NOMO-1 treated with DMSO at 0.1 percent for 48 hours (cell line): ENCODE data around the gene BCAT1.
A peak's percentile ranks its signal among the peaks of the same experiment; 100 is the strongest.
"Not testable (repeated sequence)": the region's sequence is repeated elsewhere in the genome, so short reads cannot be mapped to it uniquely, and the experiment has no call there.

Experiments used
- DNase-seq: peaks from one replicate; lab custom pipeline; 2025; ENCODE audit not compliant: unreplicated experiment; lab: John Stamatoyannopoulos, UW

The BCAT1 gene

GRCh38 chr12:24820872-24821271, 128.0 kb downstream of the BCAT1 start:
- no peak for DNase-seq

GRCh38 chr12:24818351-24818750, 130.6 kb downstream of the BCAT1 start:
- DNase-seq, result no peak

- DNase-seq, result no peak
Measured at GRCh38 chr12:24815114-24815423, 133.8 kb downstream of the BCAT1 start.

- DNase-seq, result peak; percentile 90
Measured at GRCh38 chr12:24814379-24815113, 134.4 kb downstream of the BCAT1 start.

GRCh38 chr12:24810378-24810777, 138.5 kb downstream of the BCAT1 start:
- DNase-seq, result no peak

GRCh38 chr12:24809306-24809705, 139.6 kb downstream of the BCAT1 start:
- DNase-seq, result not testable (repeated sequence)

GRCh38 chr12:24808651-24809050, 140.2 kb downstream of the BCAT1 start:
- no peak for DNase-seq

GRCh38 chr12:24806386-24806785, 142.5 kb downstream of the BCAT1 start:
- DNase-seq, result no peak

GRCh38 chr12:24803430-24804245, 145.3 kb downstream of the BCAT1 start:
- peak; percentile 94 for DNase-seq

- DNase-seq, result peak; percentile 59
Measured at GRCh38 chr12:24798335-24798734, 150.6 kb downstream of the BCAT1 start.

- DNase-seq, result no peak
Measured at GRCh38 chr12:24797901-24798300, 151.0 kb downstream of the BCAT1 start.

GRCh38 chr12:24796876-24797275, 152.0 kb downstream of the BCAT1 start:
- DNase-seq, result no peak

- DNase-seq, result no peak
Measured at GRCh38 chr12:24795699-24796347, 153.1 kb downstream of the BCAT1 start.

- no peak for DNase-seq
Measured at GRCh38 chr12:24791622-24792021, 157.3 kb downstream of the BCAT1 start.

GRCh38 chr12:24788886-24789285, 160.0 kb downstream of the BCAT1 start:
- DNase-seq, result no peak

GRCh38 chr12:24780697-24781368, 168.1 kb downstream of the BCAT1 start:
- DNase-seq, result no peak

GRCh38 chr12:24778486-24779304, 170.2 kb downstream of the BCAT1 start:
- DNase-seq, result peak; percentile 41

GRCh38 chr12:24777359-24777758, 171.5 kb downstream of the BCAT1 start:
- DNase-seq, result no peak

- DNase-seq, result peak; percentile 50
Measured at GRCh38 chr12:24776861-24777260, 172.0 kb downstream of the BCAT1 start.

GRCh38 chr12:24775073-24775472, 173.8 kb downstream of the BCAT1 start:
- no peak for DNase-seq

- DNase-seq, result no peak
Measured at GRCh38 chr12:24773996-24774395, 174.9 kb downstream of the BCAT1 start.
